ENCODE results near the gene SLC9A3.
"Not testable (repeated sequence)": the region's sequence is repeated elsewhere in the genome, so short reads cannot be mapped to it uniquely, and the experiment has no call there.

SLC9A3 gene

GRCh38 chr5:492314-492893 lies 31.8 kb downstream of the SLC9A3 start:
- no peak for FAIRE-seq
- DNase-seq (ENCODE audit: insufficient read length, low spot score): no peak

- DNase-seq (ENCODE audit: insufficient read length, low spot score) (no peak), FAIRE-seq (peak; percentile 31)
These were observed 32.4 kb downstream of the SLC9A3 start for GRCh38 chr5:491856-492155.

GRCh38 chr5:491119-491855 lies 33.0 kb downstream of the SLC9A3 start:
- DNase-seq (ENCODE audit: insufficient read length, low spot score): no peak
- FAIRE-seq: no peak

GRCh38 chr5:490116-491106 lies 33.8 kb downstream of the SLC9A3 start:
- DNase-seq (ENCODE audit: insufficient read length, low spot score): no peak
- FAIRE-seq: peak; percentile 81

GRCh38 chr5:489689-490080 lies 34.6 kb downstream of the SLC9A3 start:
- FAIRE-seq (no peak), DNase-seq (ENCODE audit: insufficient read length, low spot score) (no peak)

GRCh38 chr5:488744-489688 lies 35.2 kb downstream of the SLC9A3 start:
- DNase-seq (ENCODE audit: insufficient read length, low spot score) (no peak), FAIRE-seq (no peak)

GRCh38 chr5:488241-488640 lies 36.0 kb downstream of the SLC9A3 start:
- no peak for FAIRE-seq

GRCh38 chr5:486597-486996 lies 37.7 kb downstream of the SLC9A3 start:
- peak; percentile 98 for FAIRE-seq

More at GRCh38 chr5:488241-488640, 36.0 kb downstream of the SLC9A3 start:
- no peak for DNase-seq (ENCODE audit: insufficient read length, low spot score)

GRCh38 chr5:485946-486491 lies 38.2 kb downstream of the SLC9A3 start:
- DNase-seq (ENCODE audit: insufficient read length, low spot score): no peak
- peak; percentile 9 for FAIRE-seq

More at GRCh38 chr5:486597-486996, 37.7 kb downstream of the SLC9A3 start:
- DNase-seq (ENCODE audit: insufficient read length, low spot score): not testable (repeated sequence)

GRCh38 chr5:485113-485945 lies 38.9 kb downstream of the SLC9A3 start:
- DNase-seq (ENCODE audit: insufficient read length, low spot score): no peak
- FAIRE-seq: peak; percentile 51

- FAIRE-seq: no peak
- no peak for DNase-seq (ENCODE audit: insufficient read length, low spot score)
These were observed 39.7 kb downstream of the SLC9A3 start for GRCh38 chr5:484556-484955.

- no peak for FAIRE-seq
These were observed 40.7 kb downstream of the SLC9A3 start for GRCh38 chr5:483434-484140.

GRCh38 chr5:483011-483410 lies 41.2 kb downstream of the SLC9A3 start:
- DNase-seq (ENCODE audit: insufficient read length, low spot score) (no peak), FAIRE-seq (no peak)

More at GRCh38 chr5:483434-484140, 40.7 kb downstream of the SLC9A3 start:
- no peak for DNase-seq (ENCODE audit: insufficient read length, low spot score)

GRCh38 chr5:482506-482905 lies 41.7 kb downstream of the SLC9A3 start:
- DNase-seq (ENCODE audit: insufficient read length, low spot score) (no peak), FAIRE-seq (no peak)

GRCh38 chr5:482021-482420 lies 42.2 kb downstream of the SLC9A3 start:
- FAIRE-seq (no peak), DNase-seq (ENCODE audit: insufficient read length, low spot score) (no peak)

- FAIRE-seq (no peak), DNase-seq (ENCODE audit: insufficient read length, low spot score) (no peak)
These were observed 42.9 kb downstream of the SLC9A3 start for GRCh38 chr5:481347-481746.

GRCh38 chr5:479566-480319 lies 44.5 kb downstream of the SLC9A3 start:
- FAIRE-seq (no peak), DNase-seq (ENCODE audit: insufficient read length, low spot score) (no peak)

Measured in HTR-8/SVneo (cell line).